Smooth muscle cell (in vitro differentiated cells): ENCODE results near the gene RBL1. TPM values are rescaled to one million over a fixed set of nuclear protein-coding genes. Genes with fewer than 3 reads are reported as not detected.
"Not testable (repeated sequence)": the region's sequence is repeated elsewhere in the genome, so short reads cannot be mapped to it uniquely, and the experiment has no call there.

Experiments
- DNase-seq: peaks from one replicate; lab custom pipeline; 2025; ENCODE audit not compliant: unreplicated experiment; lab: John Stamatoyannopoulos, UW
- H2AFZ ChIP-seq: fragments of 200-600 bp; sonication (generic); 2 replicates; pipeline ENCODE4 v1.6.0; 2016; ENCODE audit warnings: antibody characterized with exemption, low read depth, mild to moderate bottlenecking
- H3F3A ChIP-seq: fragments of 200-600 bp; sonication (generic); 2 replicates; pipeline ENCODE4 v1.6.0; 2017; ENCODE audit warnings: antibody characterized with exemption, low read depth
- H3K27ac ChIP-seq: fragments of 200-600 bp; sonication (generic); 2 replicates; pipeline ENCODE4 v1.5.1; 2016; ENCODE audit warnings: low read depth, mild to moderate bottlenecking
- H3K27me3 ChIP-seq: fragments of 200-600 bp; sonication (generic); 2 replicates; pipeline ENCODE4 v1.6.1; 2016; ENCODE audit warnings: low read depth, mild to moderate bottlenecking
- H3K36me3 ChIP-seq: fragments of 200-600 bp; sonication (generic); 2 replicates; pipeline ENCODE4 v1.5.1; 2016; ENCODE audit warnings: low read depth
- H3K4me1 ChIP-seq: fragments of 200-600 bp; sonication (generic); 2 replicates; pipeline ENCODE4 v1.5.1; 2016; ENCODE audit warnings: low read depth
- H3K4me2 ChIP-seq: fragments of 200-600 bp; sonication (generic); 2 replicates; pipeline ENCODE4 v1.6.0; 2016; ENCODE audit warnings: mild to moderate bottlenecking
- H3K4me3 ChIP-seq: fragments of 200-600 bp; sonication (generic); 2 replicates; pipeline ENCODE4 v1.5.1; 2016; ENCODE audit warnings: mild to moderate bottlenecking
- H3K79me2 ChIP-seq: fragments of 200-600 bp; sonication (generic); 2 replicates; pipeline ENCODE4 v1.6.0; 2016; ENCODE audit warnings: low read depth, mild to moderate bottlenecking
- H3K9ac ChIP-seq: fragments of 200-600 bp; sonication (generic); 2 replicates; pipeline ENCODE4 v1.6.0; 2016; ENCODE audit warnings: low read depth
- H3K9me3 ChIP-seq: fragments of 200-600 bp; sonication (generic); replicated peaks from 2 replicates; pipeline ENCODE4 v1.5.1; 2016; ENCODE audit warnings: low read depth
- H4K20me1 ChIP-seq: fragments of 200-600 bp; sonication (generic); 2 replicates; pipeline ENCODE4 v1.6.0; 2016; ENCODE audit warnings: low read depth
- CTCF ChIP-seq: fragments of 200-600 bp; sonication (generic); IDR thresholded peaks from 2 replicates; pipeline ENCODE4 v1.5.1; 2017; ENCODE audit warnings: borderline replicate concordance, mild to moderate bottlenecking, antibody characterized with exemption; ENCODE audit not compliant: insufficient read depth, poor library complexity, severe bottlenecking
- WGBS: methylation state at CpG from one replicate; pipeline ENCODE4 v1.1.7; 2016; ENCODE audit warnings: low lambda C conversion rate; 5-methylcytosine and 5-hydroxymethylcytosine counted together
- polyA plus RNA-seq: library from polyadenylated mRNA; unstranded; fragments of >200 nt; fragmentation: Nextera tagmentation; extraction: Ambion mirVana; gene quantifications from 2 replicates; pipeline ENCODE4 v1.2.1, GENCODE V29; 2016
- total RNA-seq: library from RNA; depleted of rRNA; stranded (reverse); fragments of >200 nt; gene quantifications from 2 replicates; pipeline ENCODE4 v1.2.3, GENCODE V29; 2014

RBL1 gene
- total and polyA plus RNA-seq, 2 experiments from 2014 or later: 2.3 to 6.4 TPM

DNA sequence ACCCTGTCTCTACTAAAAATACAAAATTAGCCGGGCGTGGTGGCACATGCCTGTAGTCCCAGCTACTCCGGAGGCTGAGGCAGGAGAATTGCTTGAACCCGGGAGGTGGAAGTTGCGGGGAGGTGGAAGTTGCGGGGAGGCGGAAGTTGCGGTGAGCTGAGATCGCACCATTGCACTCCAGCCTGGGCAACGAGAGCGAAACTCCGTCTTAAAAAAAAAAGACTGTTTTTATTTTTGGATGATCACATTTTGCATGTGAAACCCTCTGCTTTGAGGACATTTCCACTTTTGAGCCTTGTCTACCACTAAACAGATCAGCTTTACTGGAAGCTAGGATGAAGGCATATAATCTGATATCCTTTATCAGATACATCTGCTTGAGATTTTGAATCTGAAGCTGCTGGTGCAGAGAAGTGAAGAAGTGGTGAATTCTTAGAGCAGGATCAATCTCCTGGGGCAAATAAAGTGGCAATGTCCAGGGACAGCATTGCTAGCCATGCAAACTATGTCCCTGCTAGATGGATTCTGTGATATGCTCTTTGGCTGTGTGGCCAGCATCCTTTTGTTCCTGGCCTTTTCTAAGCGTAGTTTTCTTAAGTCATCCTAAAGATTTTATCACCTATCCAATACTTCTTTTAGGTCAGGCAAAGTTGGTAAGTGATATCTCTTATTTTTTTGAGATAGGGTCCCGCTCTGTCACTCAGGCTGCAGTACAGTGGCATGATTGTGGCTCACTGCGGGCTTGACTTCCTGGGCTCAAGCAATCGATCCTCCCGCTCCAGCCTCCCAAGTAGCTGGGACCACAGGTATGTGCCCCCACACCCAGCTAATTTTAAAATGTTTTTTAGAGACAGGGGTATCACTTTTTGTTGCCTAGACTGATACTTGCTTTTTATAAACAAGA lies 23.3 kb downstream of the RBL1 start:
- Histone ChIP-seq H3F3A (no peaks in the 10 kb centered on the region), H3K9me3 (no peaks in the 10 kb centered on the region), H3K4me3 (no peak overlapping the region), H3K4me1 (no peaks in the 10 kb centered on the region), H3K4me2 (no peak overlapping the region), H3K9ac (no peak overlapping the region), H4K20me1 (no peaks in the 10 kb centered on the region), H2AFZ (no peak overlapping the region), H3K27ac (no peak overlapping the region), H3K79me2 (no peaks in the 10 kb centered on the region), H3K27me3 (no peaks in the 10 kb centered on the region), H3K36me3 (peaks cover 3% of the 10 kb centered on the region)
- no peak for DNase-seq
- 97% methylated on average over 17 of the region's 17 CpGs for WGBS
- no peak for TF ChIP-seq CTCF

- no peak overlapping the region for H3K4me2 ChIP-seq
- no peaks in the 10 kb centered on the region for H3K79me2 ChIP-seq
- H3K27ac ChIP-seq: no peak overlapping the region
- H3F3A ChIP-seq: no peaks in the 10 kb centered on the region
- WGBS: 66% methylated on average over 4 of the region's 4 CpGs
- TF ChIP-seq CTCF: no peak
- H2AFZ ChIP-seq: no peak overlapping the region
- H4K20me1 ChIP-seq: no peaks in the 10 kb centered on the region
- DNase-seq: no peak
- peaks cover 3% of the 10 kb centered on the region for H3K36me3 ChIP-seq
- no peaks in the 10 kb centered on the region for H3K9me3 ChIP-seq
- no peak overlapping the region for H3K9ac ChIP-seq
- H3K27me3 ChIP-seq: no peaks in the 10 kb centered on the region
- H3K4me3 ChIP-seq: no peak overlapping the region
- no peaks in the 10 kb centered on the region for H3K4me1 ChIP-seq
Observed at GRCh38 chr20:37071481-37071911, 24.3 kb downstream of the RBL1 start.

GRCh38 chr20:37069563-37069962 lies 26.2 kb downstream of the RBL1 start:
- not testable (repeated sequence) for H3K79me2 ChIP-seq, H3K36me3 ChIP-seq, H3F3A ChIP-seq, H3K4me3 ChIP-seq, H3K4me2 ChIP-seq, H3K9ac ChIP-seq, H2AFZ ChIP-seq, H3K9me3 ChIP-seq, H4K20me1 ChIP-seq, H3K27ac ChIP-seq, H3K27me3 ChIP-seq, H3K4me1 ChIP-seq, DNase-seq
- 98% methylated on average over 14 of the region's 25 CpGs for WGBS

- WGBS: 69% methylated on average over 2 of the region's 2 CpGs
Observed at GRCh38 chr20:37066168-37066567, 29.6 kb downstream of the RBL1 start.

More at GRCh38 chr20:37066168-37066567, 29.6 kb downstream of the RBL1 start:
- no peaks in the 10 kb centered on the region for H3K9me3 ChIP-seq
- no peak overlapping the region for H3K27ac ChIP-seq
- H2AFZ ChIP-seq: no peak overlapping the region
- no peak overlapping the region for H3K4me3 ChIP-seq
- no peaks in the 10 kb centered on the region for H3K79me2 ChIP-seq
- H3K9ac ChIP-seq: no peak overlapping the region
- peaks cover 1% of the 10 kb centered on the region for H3K4me1 ChIP-seq
- TF ChIP-seq CTCF: no peak
- no peaks in the 10 kb centered on the region for H4K20me1 ChIP-seq
- peaks cover under 1% of the 10 kb centered on the region for H3K36me3 ChIP-seq
- DNase-seq: no peak
- no peaks in the 10 kb centered on the region for H3K27me3 ChIP-seq
- H3F3A ChIP-seq: no peaks in the 10 kb centered on the region
- no peak overlapping the region for H3K4me2 ChIP-seq
